H1 (cell line): Measurements from ENCODE around the gene DDX31. TPM values are rescaled to one million over a fixed set of nuclear protein-coding genes. Genes with fewer than 3 reads are reported as not detected.
"Not testable (repeated sequence)": the region's sequence is repeated elsewhere in the genome, so short reads cannot be mapped to it uniquely, and the experiment has no call there.

Source experiments
- CTCF ChIA-PET: fragments of 300-600 bp; sonication (Branson Sonifier 250); formaldehyde crosslinking; loops from one replicate; lab custom pipeline; 2021; ENCODE audit not compliant: partially characterized antibody; lab: Charles Lee
- POLR2A ChIA-PET: fragments of 300-600 bp; sonication (Branson Sonifier 250); formaldehyde crosslinking; loops from one replicate; lab custom pipeline; 2021; ENCODE audit warnings: inconsistent platforms; ENCODE audit not compliant: partially characterized antibody; lab: Charles Lee
- DNase-seq, 2 experiments: peaks; one replicate each; pipeline versions ENCODE4 v3.0.0 to v3.0.0-alpha.2; 2010 to 2022; ENCODE audit warnings: low spot score in 2 of 2, low read depth in 1 of 2, mixed read lengths in 1 of 2
- FAIRE-seq: peaks from 2 replicates; lab custom pipeline; 2011; peaks lifted over from hg19 to GRCh38; lab: Jason Lieb, UNC
- H2AFZ ChIP-seq: 2 replicates; pipeline ENCODE4 v1.8.1; 2012; ENCODE audit warnings: low read length, inconsistent platforms
- H2AK5ac ChIP-seq: 2 replicates; pipeline ENCODE4 v1.6.1; 2013; ENCODE audit warnings: low read depth, low read length
- H2BK120ac ChIP-seq: replicated peaks from 2 replicates; pipeline ENCODE3; 2013; ENCODE audit warnings: low read depth, low read length, inconsistent platforms
- H2BK12ac ChIP-seq: 2 replicates; pipeline ENCODE4 v1.6.1; 2013; ENCODE audit warnings: low read depth, low read length
- H2BK15ac ChIP-seq: 2 replicates; pipeline ENCODE4 v1.6.1; 2013; ENCODE audit warnings: low read length
- H2BK20ac ChIP-seq: 2 replicates; pipeline ENCODE4 v1.6.1; 2013; ENCODE audit warnings: low read length
- H2BK5ac ChIP-seq: 2 replicates; pipeline ENCODE4 v1.6.1; 2013; ENCODE audit warnings: low read depth, low read length
- H3K14ac ChIP-seq: 2 replicates; pipeline ENCODE4 v1.6.1; 2013; ENCODE audit warnings: inconsistent platforms; ENCODE audit not compliant: insufficient read length
- H3K18ac ChIP-seq: 2 replicates; pipeline ENCODE4 v1.6.1; 2013; ENCODE audit warnings: low read length; ENCODE audit errors: extremely low read depth
- H3K23ac ChIP-seq: 2 replicates; pipeline ENCODE4 v1.6.1; 2013; ENCODE audit warnings: inconsistent platforms; ENCODE audit not compliant: insufficient read length
- H3K23me2 ChIP-seq: 2 replicates; pipeline ENCODE4 v1.6.1; 2013; ENCODE audit warnings: low read depth, low read length
- H3K27ac ChIP-seq: 2 replicates; pipeline ENCODE4 v1.6.1; 2011; ENCODE audit warnings: low read depth, low read length, inconsistent platforms
- H3K27me3 ChIP-seq, 4 experiments: replicated peaks in 1 of 4; 1 replicate in 1 of 4; 2 replicates in 3 of 4; pipeline versions ENCODE4 v1.6.1 to v1.8.1; 2011 to 2013; ENCODE audit warnings: low read length in 3 of 4, mild to moderate bottlenecking in 3 of 4, inconsistent platforms in 2 of 4, mixed read lengths in 2 of 4, moderate library complexity in 1 of 4; ENCODE audit not compliant: control insufficient read depth in 3 of 4, insufficient read depth in 3 of 4; ENCODE audit errors: extremely low read depth in 1 of 4
- H3K36me3 ChIP-seq, 4 experiments: 2 replicates each; pipeline versions ENCODE4 v1.6.1 to v1.8.1; 2011 to 2013; ENCODE audit warnings: mild to moderate bottlenecking in 4 of 4, low read length in 3 of 4, moderate library complexity in 2 of 4, control low read depth in 1 of 4, inconsistent platforms in 1 of 4; ENCODE audit not compliant: insufficient read depth in 4 of 4, control insufficient read depth in 2 of 4
- H3K4ac ChIP-seq: replicated peaks from 2 replicates; pipeline ENCODE3; 2013; ENCODE audit warnings: low read length, low read depth, mixed read lengths, inconsistent platforms; ENCODE audit not compliant: insufficient read length
- H3K4me1 ChIP-seq, 4 experiments: replicated peaks in 1 of 4; 1 replicate in 1 of 4; 2 replicates in 3 of 4; pipeline versions ENCODE4 v1.6.1 to v1.8.1; 2011 to 2013; ENCODE audit warnings: low read length in 3 of 4, inconsistent platforms in 2 of 4, mixed read lengths in 1 of 4; ENCODE audit not compliant: insufficient read depth in 4 of 4, control insufficient read depth in 3 of 4
- H3K4me2 ChIP-seq, 2 experiments: 2 replicates each; pipeline versions ENCODE4 v1.6.1 to v1.8.1; 2011 to 2013; ENCODE audit warnings: low read depth in 2 of 2, low read length in 2 of 2, control low read depth in 1 of 2, inconsistent platforms in 1 of 2, mild to moderate bottlenecking in 1 of 2; ENCODE audit not compliant: insufficient read depth in 1 of 2
- H3K4me3 ChIP-seq, 4 experiments: fragments of 200-600, 300-600 bp in 1 of 4; sonication (generic), shearing (Covaris generic), sonication (Bioruptor Twin) in 1 of 4; 2 replicates each; pipeline versions ENCODE4 v1.5.1 to v1.8.1; 2011 to 2016; ENCODE audit warnings: low read length in 4 of 4, low read depth in 3 of 4, control low read depth in 2 of 4, inconsistent platforms in 2 of 4, mild to moderate bottlenecking in 2 of 4, mixed read lengths in 1 of 4, moderate library complexity in 1 of 4; ENCODE audit not compliant: insufficient read depth in 2 of 4; ENCODE audit errors: extremely low read depth in 1 of 4
- H3K56ac ChIP-seq: replicated peaks from 2 replicates; pipeline ENCODE3; 2013; ENCODE audit warnings: low read depth, mild to moderate bottlenecking, mixed read lengths, low read length, inconsistent platforms; ENCODE audit not compliant: insufficient read length
- H3K79me1 ChIP-seq: 2 replicates; pipeline ENCODE4 v1.6.1; 2013; ENCODE audit warnings: low read depth, low read length, control low read depth
- H3K79me2 ChIP-seq, 2 experiments: 2 replicates each; pipeline versions ENCODE4 v1.6.1 to v1.8.1; 2012 to 2013; ENCODE audit warnings: low read length in 2 of 2, mild to moderate bottlenecking in 2 of 2, inconsistent platforms in 1 of 2; ENCODE audit not compliant: insufficient read depth in 2 of 2, control insufficient read depth in 1 of 2
- H3K9ac ChIP-seq, 4 experiments: replicated peaks in 1 of 4; 1 replicate in 1 of 4; 2 replicates in 3 of 4; pipeline versions ENCODE4 v1.6.1 to v1.8.1; 2011 to 2013; ENCODE audit warnings: low read depth in 3 of 4, low read length in 3 of 4, control low read depth in 2 of 4, mild to moderate bottlenecking in 2 of 4, moderate library complexity in 2 of 4, inconsistent platforms in 1 of 4; ENCODE audit errors: extremely low read depth in 1 of 4
- H3K9me3 ChIP-seq, 2 experiments: 2 replicates each; pipeline versions ENCODE4 v1.6.1 to v1.8.1; 2012 to 2013; ENCODE audit warnings: mild to moderate bottlenecking in 2 of 2, moderate library complexity in 2 of 2, control low read depth in 1 of 2, inconsistent platforms in 1 of 2, low read depth in 1 of 2, low read length in 1 of 2, mixed read lengths in 1 of 2; ENCODE audit not compliant: insufficient read depth in 2 of 2
- H4K20me1 ChIP-seq, 2 experiments: replicated peaks in 1 of 2; 2 replicates each; pipeline versions ENCODE3 to v1.8.1; 2011 to 2013; ENCODE audit warnings: inconsistent platforms in 2 of 2, low read length in 2 of 2, mild to moderate bottlenecking in 1 of 2; ENCODE audit not compliant: insufficient read depth in 2 of 2, control insufficient read depth in 1 of 2
- H4K5ac ChIP-seq: 2 replicates; pipeline ENCODE4 v1.6.1; 2013; ENCODE audit warnings: low read length, low read depth, mixed read lengths, inconsistent platforms; ENCODE audit not compliant: insufficient read length
- H4K8ac ChIP-seq: 2 replicates; pipeline ENCODE4 v1.8.0; 2013; ENCODE audit warnings: mild to moderate bottlenecking, moderate library complexity, low read length, inconsistent platforms; ENCODE audit not compliant: insufficient read depth; ENCODE audit errors: extremely low read depth
- H4K91ac ChIP-seq: replicated peaks from 2 replicates; pipeline ENCODE3; 2013; ENCODE audit warnings: low read length, mixed read lengths, inconsistent platforms; ENCODE audit not compliant: insufficient read length
- WGBS, 2 experiments: shearing (Covaris generic) in 1 of 2; methylation state at CpG; one replicate each; pipeline versions ENCODE4 v1.1.6 to v1.1.7; 2013 to 2015; ENCODE audit warnings: low lambda C conversion rate in 2 of 2, mixed read lengths in 2 of 2, inconsistent platforms in 1 of 2, low coverage in 1 of 2, missing lambda C conversion rate in 1 of 2; ENCODE audit not compliant: insufficient replicate concordance in 2 of 2, insufficient coverage in 1 of 2, insufficient read length in 1 of 2; ENCODE audit errors: extremely low coverage in 1 of 2, missing lambda C conversion rate in 1 of 2; 5-methylcytosine and 5-hydroxymethylcytosine counted together
- polyA plus RNA-seq, 7 experiments: library from polyadenylated mRNA; depleted of rRNA in 3 of 7; stranded (reverse) in 5 of 7; unstranded in 2 of 7; fragments of >200 nt in 5 of 7; fragments of 200-250 nt in 2 of 7; gene quantifications; 1 replicate in 5 of 7; 2 replicates in 1 of 7; 4 replicates in 1 of 7; pipeline versions ENCODE4 v1.2.1 to v1.2.3, GENCODE V29; 2011 to 2013; ENCODE audit warnings: missing spikeins in 2 of 7, mixed read lengths in 2 of 7
- total RNA-seq: library from RNA; stranded (reverse); fragmentation: NEBNext Ultra II Directional; extraction: Animal tissue kit (Norgen Biotek cat#: 25700); gene quantifications from 2 replicates; pipeline ENCODE4 v1.2.1, GENCODE V29; 2021

Gene DDX31
- total and polyA plus RNA-seq, 2 of the 8 experiments (the other 6 are each of a cell fraction or from before 2014, with no cell fraction given) = 9.5 to 23.7 TPM

DNA sequence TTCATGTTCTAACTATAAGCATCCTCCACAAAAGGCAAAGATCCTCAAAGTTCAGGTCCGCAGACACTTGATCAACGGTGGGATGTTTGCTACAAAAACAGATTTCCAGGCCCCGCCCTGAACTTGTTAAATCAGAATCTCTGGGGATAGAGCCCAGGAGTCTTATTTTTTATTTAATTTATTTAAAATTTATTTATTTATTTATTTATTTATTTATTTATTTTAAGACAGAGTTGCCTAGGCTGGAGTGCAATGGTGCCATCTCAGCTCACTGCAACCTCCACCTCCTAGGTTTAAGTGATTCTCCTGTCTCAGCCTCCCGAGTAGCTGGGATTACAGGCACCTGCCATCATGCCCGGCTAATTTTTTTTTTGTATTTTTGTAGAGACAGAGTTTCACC lies 41.4 kb upstream of the DDX31 start:
- H2BK5ac ChIP-seq, H3K23me2 ChIP-seq, H2BK120ac ChIP-seq, H3K79me2 ChIP-seq, H3K79me1 ChIP-seq, H3K4me3 ChIP-seq, H3K36me3 ChIP-seq, H3K56ac ChIP-seq, H3K4me2 ChIP-seq, H3K27me3 ChIP-seq, H2AFZ ChIP-seq, H4K91ac ChIP-seq, POLR2A ChIA-PET, CTCF ChIA-PET, H3K9ac ChIP-seq, H3K4me1 ChIP-seq, H3K23ac ChIP-seq, H2BK12ac ChIP-seq, H3K14ac ChIP-seq, DNase-seq, H3K4ac ChIP-seq, H2AK5ac ChIP-seq, H3K18ac ChIP-seq, H2BK15ac ChIP-seq, H4K8ac ChIP-seq, H4K5ac ChIP-seq, H3K27ac ChIP-seq, H4K20me1 ChIP-seq, H3K9me3 ChIP-seq, FAIRE-seq, H2BK20ac ChIP-seq: not testable (repeated sequence)
- WGBS, 2 experiments = 93% methylated on average over 5 of the region's 5 CpGs; no CpG with 5 or more reads in 1 of the 2 experiments
